GM12892 (cell line): Measurements from ENCODE around the gene ABCB9.
A peak's percentile ranks its signal among the peaks of the same experiment; 100 is the strongest.
"Not testable (repeated sequence)": the region's sequence is repeated elsewhere in the genome, so short reads cannot be mapped to it uniquely, and the experiment has no call there.

Source experiments
- DNase-seq: peaks from one replicate; pipeline ENCODE4 v3.0.0; 2011; ENCODE audit not compliant: insufficient read length
- FAIRE-seq: peaks from 2 replicates; lab custom pipeline; 2011; peaks lifted over from hg19 to GRCh38; lab: Jason Lieb, UNC
- POLR2A ChIP-seq: IDR thresholded peaks from 2 replicates; pipeline ENCODE4 v1.6.1; 2011; ENCODE audit warnings: low read depth, low read length, control low read depth
- POLR2AphosphoS5 ChIP-seq: IDR thresholded peaks from 2 replicates; pipeline ENCODE4 v1.6.1; 2011; ENCODE audit warnings: low read depth, low read length, control low read depth
- TAF1 ChIP-seq: IDR thresholded peaks from 2 replicates; pipeline ENCODE4 v1.6.1; 2011; ENCODE audit warnings: low read depth, mild to moderate bottlenecking, control low read depth, low read length, borderline replicate concordance

Gene ABCB9

DNA sequence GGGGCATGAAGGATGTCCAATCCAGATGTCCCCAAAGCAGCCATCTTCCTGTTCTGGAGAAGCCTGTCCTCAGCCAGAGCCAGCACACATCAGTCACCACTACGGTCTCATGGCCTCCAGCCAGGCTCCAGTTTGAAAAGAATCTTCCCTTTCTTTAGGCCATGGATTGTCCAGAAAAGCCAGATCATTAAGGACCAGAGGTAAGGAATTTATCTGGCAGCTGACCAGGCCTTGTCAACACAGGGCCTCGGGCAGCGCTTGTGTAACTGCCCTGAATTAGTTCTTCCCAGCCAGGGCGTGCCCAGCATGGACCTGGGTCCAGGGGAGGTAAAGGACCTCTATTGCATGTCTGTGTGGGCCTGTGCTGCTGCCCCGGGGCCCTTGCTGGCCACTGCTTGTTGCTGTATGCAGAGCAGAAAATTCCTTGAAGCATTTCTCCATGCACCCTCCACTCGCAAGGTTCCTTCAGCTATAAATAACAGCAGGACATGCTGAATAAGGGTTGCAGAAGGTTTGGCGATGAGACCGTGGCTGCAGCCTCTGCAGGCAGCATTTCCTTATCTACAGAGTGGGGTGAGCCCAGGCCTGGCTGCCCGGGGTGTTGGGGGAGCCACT is 48.6 kb downstream of the ABCB9 start:
- DNase-seq (no peak), FAIRE-seq (no peak)
- TF ChIP-seq POLR2A (no peak), TAF1 (no peak), POLR2AphosphoS5 (no peak)

- no peak for FAIRE-seq
- no peak for DNase-seq
- TF ChIP-seq TAF1: no peak
- TF ChIP-seq POLR2A: no peak
- TF ChIP-seq POLR2AphosphoS5: no peak
Measured at GRCh38 chr12:122909442-122910288, 56.6 kb downstream of the ABCB9 start.

GRCh38 chr12:122908915-122909314 is 57.3 kb downstream of the ABCB9 start:
- no peak for TF ChIP-seq POLR2A
- no peak for TF ChIP-seq TAF1
- no peak for TF ChIP-seq POLR2AphosphoS5

DNA sequence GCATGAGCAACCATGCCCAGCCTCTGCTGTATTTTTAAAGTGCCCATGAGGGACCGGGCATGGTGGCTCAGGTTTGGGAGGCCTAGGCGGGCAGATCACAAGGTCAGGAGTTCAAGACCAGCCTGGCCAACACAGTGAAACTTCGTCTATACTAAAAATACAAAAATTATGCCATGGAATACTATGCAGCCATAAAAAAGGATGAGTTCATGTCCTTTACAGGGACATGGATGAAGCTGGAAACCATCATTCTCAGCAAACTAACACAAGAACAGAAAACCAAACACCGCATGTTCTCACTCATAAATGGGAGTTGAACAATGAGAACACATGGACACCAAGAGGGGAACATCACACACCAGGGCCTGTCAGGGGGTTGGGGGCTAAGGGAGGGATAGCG is 61.0 kb downstream of the ABCB9 start:
- DNase-seq, FAIRE-seq: not testable (repeated sequence)

More at GRCh38 chr12:122908915-122909314, 57.3 kb downstream of the ABCB9 start:
- FAIRE-seq (no peak), DNase-seq (no peak)

GRCh38 chr12:122903693-122904034 is 62.6 kb downstream of the ABCB9 start:
- FAIRE-seq (no peak), DNase-seq (no peak)
- no peak for TF ChIP-seq TAF1
- TF ChIP-seq POLR2A: no peak
- TF ChIP-seq POLR2AphosphoS5: no peak

GRCh38 chr12:122902854-122903692 is 63.2 kb downstream of the ABCB9 start:
- DNase-seq (no peak), FAIRE-seq (no peak)
- no peak for TF ChIP-seq POLR2A
- TF ChIP-seq POLR2AphosphoS5: no peak
- TF ChIP-seq TAF1: no peak

- no peak for DNase-seq
- TF ChIP-seq POLR2AphosphoS5 (no peak), TAF1 (no peak), POLR2A (no peak)
- FAIRE-seq: no peak
Measured at GRCh38 chr12:122899887-122900286, 66.4 kb downstream of the ABCB9 start.

DNA sequence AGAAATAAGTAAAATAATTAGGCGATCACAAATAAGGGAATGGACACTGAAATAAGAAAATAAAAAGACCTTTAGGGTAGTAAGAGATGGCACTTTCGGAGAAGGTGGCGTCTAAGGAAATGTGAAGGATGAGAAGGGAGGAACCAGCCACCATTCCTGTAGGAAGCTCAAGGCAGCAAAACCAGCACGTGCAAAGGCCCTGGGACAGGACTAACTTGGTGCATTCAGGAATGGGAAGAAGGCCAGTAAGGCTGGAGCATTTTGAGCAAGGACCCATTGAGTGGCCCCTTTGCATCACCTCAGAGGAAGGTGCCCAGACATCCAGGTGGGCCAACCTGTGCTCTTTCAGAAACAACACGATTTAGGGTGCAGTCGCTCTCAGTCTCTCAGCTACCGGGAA is 69.6 kb downstream of the ABCB9 start:
- TF ChIP-seq POLR2AphosphoS5: no peak
- no peak for TF ChIP-seq TAF1
- no peak for TF ChIP-seq POLR2A
- no peak for DNase-seq
- no peak for FAIRE-seq

GRCh38 chr12:122895704-122896636 is 70.3 kb downstream of the ABCB9 start, which contains the start of gene VPS37B:
VPS37B (minus strand) TSS chr12:122896124; CDS start chr12:122896062, 62 bp downstream.
- peak; percentile 66; the same call in 1 of the 2 replicates for TF ChIP-seq POLR2A
- TF ChIP-seq POLR2AphosphoS5: 0 out of 2 replicates have a peak, but pooled peaks have one; percentile 48
- TF ChIP-seq TAF1: peak; percentile 32; the same call in 1 of the 2 replicates
- peak; percentile 91 for FAIRE-seq
- peak; percentile 73 for DNase-seq

DNA sequence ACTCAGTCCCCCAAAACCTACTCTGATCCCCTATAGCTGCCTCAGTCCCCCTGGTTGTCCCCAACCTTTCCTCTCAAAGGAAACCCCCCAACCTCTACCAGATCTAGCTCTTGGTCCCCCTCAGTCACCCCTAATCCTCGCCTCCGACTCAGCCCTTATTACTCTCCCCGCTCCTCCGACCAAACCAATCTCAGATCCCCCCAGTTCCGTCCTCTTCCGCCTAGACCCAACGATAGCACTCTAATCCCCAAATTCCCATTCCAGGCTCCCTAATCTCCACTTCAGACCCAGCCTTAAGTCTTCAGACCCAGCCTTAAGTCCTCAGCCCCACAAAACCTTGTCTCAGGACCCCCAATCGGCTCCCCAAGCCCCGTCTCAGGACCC is 71.0 kb downstream of the ABCB9 start:
- DNase-seq: no peak
- TF ChIP-seq TAF1 (no peak), POLR2A (no peak), POLR2AphosphoS5 (no peak)
- no peak for FAIRE-seq
